ENCODE results near the gene PEX5L. TPM values are rescaled to one million over a fixed set of nuclear protein-coding genes. Genes with fewer than 3 reads are reported as not detected.
A peak's percentile ranks its signal among the peaks of the same experiment; 100 is the strongest.

PEX5L gene
- polyA plus RNA-seq, 2 of the 4 experiments (the other 2 are of a cell fraction) = 0.06 to 0.08 TPM

DNA sequence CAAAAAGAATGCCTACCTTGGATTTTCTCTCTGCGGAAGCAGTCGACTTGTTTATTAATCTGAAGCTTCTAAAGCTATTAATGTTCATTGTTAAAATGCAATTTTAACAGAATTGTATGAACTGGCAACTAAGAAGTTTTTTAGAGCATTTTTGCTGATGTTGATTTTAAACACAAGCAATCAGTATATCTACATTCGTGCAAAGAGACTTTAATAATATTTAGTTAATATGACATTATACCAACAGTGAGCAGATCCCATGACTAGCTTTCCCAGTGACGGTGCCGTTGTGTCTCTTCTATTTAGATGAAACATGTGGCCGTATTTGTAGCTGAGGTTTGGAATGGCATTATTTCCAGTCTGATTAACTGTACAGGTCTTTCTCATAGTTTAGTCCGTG lies 88.0 kb downstream of the PEX5L start (continued):
- TF ChIP-seq NFE2L2 (conservative IDR thresholded peaks at IDR 0.05; ENCODE audit: low read length) (no peak), HDAC2 (IDR thresholded peaks at IDR 0.05) (no peak), POLR2AphosphoS2 (conservative IDR thresholded peaks at IDR 0.05; ENCODE audit: low read length) (no peak), TP53 (CRISPR knock-in tag; IDR thresholded peaks at IDR 0.05) (no peak), CEBPB (IDR thresholded peaks at IDR 0.05) (no peak), NR3C1 (IDR thresholded peaks at IDR 0.05) (no peak), HEYL (CRISPR knock-in tag; IDR thresholded peaks at IDR 0.05) (no peak)
- TF ChIP-seq, protein P1, sequence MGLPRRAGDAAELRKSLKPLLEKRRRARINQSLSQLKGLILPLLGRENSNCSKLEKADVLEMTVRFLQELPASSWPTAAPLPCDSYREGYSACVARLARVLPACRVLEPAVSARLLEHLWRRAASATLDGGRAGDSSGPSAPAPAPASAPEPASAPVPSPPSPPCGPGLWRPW (IDR thresholded peaks at IDR 0.05) = no peak
- TF ChIP-seq, protein P2, sequence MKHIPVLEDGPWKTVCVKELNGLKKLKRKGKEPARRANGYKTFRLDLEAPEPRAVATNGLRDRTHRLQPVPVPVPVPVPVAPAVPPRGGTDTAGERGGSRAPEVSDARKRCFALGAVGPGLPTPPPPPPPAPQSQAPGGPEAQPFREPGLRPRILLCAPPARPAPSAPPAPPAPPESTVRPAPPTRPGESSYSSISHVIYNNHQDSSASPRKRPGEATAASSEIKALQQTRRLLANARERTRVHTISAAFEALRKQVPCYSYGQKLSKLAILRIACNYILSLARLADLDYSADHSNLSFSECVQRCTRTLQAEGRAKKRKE (CRISPR knock-in tag; IDR thresholded peaks at IDR 0.05; ENCODE audit: low read depth) = no peak

DNA sequence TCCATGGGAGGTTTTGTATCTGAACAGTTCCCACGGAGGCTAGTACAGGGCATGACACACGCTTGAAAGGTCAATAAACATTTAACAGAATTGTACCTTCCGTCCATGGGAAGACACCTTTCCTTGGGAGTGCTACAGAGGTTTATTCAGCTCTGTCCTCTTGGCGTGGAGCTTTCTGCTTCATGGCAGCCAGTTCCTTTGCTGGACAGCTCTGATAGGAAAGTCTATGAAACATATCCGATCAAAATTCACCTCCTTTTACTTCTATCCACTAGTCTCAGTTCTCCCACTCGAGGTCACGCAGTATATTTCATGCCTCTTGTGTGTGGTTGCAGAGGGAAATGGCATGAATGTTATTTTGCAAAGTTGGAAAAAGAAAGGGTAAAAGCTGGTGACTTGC lies 91.2 kb downstream of the PEX5L start:
- ATAC-seq (no peak), FAIRE-seq (no peak), DNase-seq (ENCODE audit: low read depth in 1 of 2, low spot score in 1 of 2) (no peak)
- Histone ChIP-seq H3K27ac (no peak overlapping the region), H3K9me3 (no peaks in the 10 kb centered on the region), H3K4me3 (no peak overlapping the region), H3K4me1 (no peaks in the 10 kb centered on the region), H3K4me2 (no peak overlapping the region)
- POLR2A ChIA-PET = no interaction called here
- CTCF ChIA-PET = interaction anchor here (0.6 to 1.5 kb wide), 2 partner anchors 12 to 21 kb away, joined by 3 read pairs; no protein-coding TSS in a partner anchor
- TF ChIP-seq RAD21 (conservative IDR thresholded peaks at IDR 0.05 in 1 of 2, IDR thresholded peaks at IDR 0.05 in 1 of 2) (no peak), EP300 (IDR thresholded peaks at IDR 0.05) (no peak), TP53 (CRISPR knock-in tag; IDR thresholded peaks at IDR 0.05) (no peak), JUNB (IDR thresholded peaks at IDR 0.05) (no peak), HOXB13 (CRISPR knock-in tag; IDR thresholded peaks at IDR 0.05; ENCODE audit: low read depth) (no peak), POLR2A (IDR thresholded peaks at IDR 0.05; ENCODE audit: low read length) (no peak), ZSCAN20 (CRISPR knock-in tag; IDR thresholded peaks at IDR 0.05) (no peak), E2F6 (IDR thresholded peaks at IDR 0.05; ENCODE audit: borderline replicate concordance, low read depth) (no peak), ZFP36 (IDR thresholded peaks at IDR 0.05; ENCODE audit: borderline replicate concordance, partially characterized antibody) (no peak), MAFK (IDR thresholded peaks at IDR 0.05; ENCODE audit: partially characterized antibody) (no peak)
- TF ChIP-seq, protein P1 (IDR thresholded peaks at IDR 0.05) = no peak
- 33% methylated on average over 7 of the region's 7 CpGs for WGBS (ENCODE audit: missing lambda C conversion rate)

- ChIA-PET POLR2A (no interaction called here), CTCF (no interaction called here)
- no peak overlapping the region for H3K27ac ChIP-seq
- H3K9me3 ChIP-seq = no peaks in the 10 kb centered on the region
- H3K4me3 ChIP-seq = no peak overlapping the region
- WGBS (ENCODE audit: missing lambda C conversion rate) = 56% methylated on average over 6 of the region's 6 CpGs
- no peak for FAIRE-seq
- H3K4me2 ChIP-seq = no peak overlapping the region
- no peak for DNase-seq (ENCODE audit: low read depth in 1 of 2, low spot score in 1 of 2)
- no peaks in the 10 kb centered on the region for H3K4me1 ChIP-seq
- 0 out of 6 replicates have a peak, but pooled peaks of 1 of the 2 experiments have one; percentile 38 for ATAC-seq
- no peak for TF ChIP-seq POLR2AphosphoS2 (conservative IDR thresholded peaks at IDR 0.05; ENCODE audit: low read length)
- TF ChIP-seq CHD2 (IDR thresholded peaks at IDR 0.05; ENCODE audit: low read length, partially characterized antibody) = no peak
- no peak for TF ChIP-seq HMGXB4 (CRISPR knock-in tag; IDR thresholded peaks at IDR 0.05; ENCODE audit: borderline replicate concordance)
- no peak for TF ChIP-seq ZC3H11A (IDR thresholded peaks at IDR 0.05)
- TF ChIP-seq NFE2L2 (conservative IDR thresholded peaks at IDR 0.05; ENCODE audit: low read length) = no peak
- TF ChIP-seq ZSCAN20 (CRISPR knock-in tag; IDR thresholded peaks at IDR 0.05) = no peak
- TF ChIP-seq E2F6 (IDR thresholded peaks at IDR 0.05; ENCODE audit: borderline replicate concordance, low read depth) = no peak
- TF ChIP-seq FOSL2 (IDR thresholded peaks at IDR 0.05) = no peak
- no peak for TF ChIP-seq FOSL2 (CRISPR knock-in tag; IDR thresholded peaks at IDR 0.05)
- TF ChIP-seq, protein P3, sequence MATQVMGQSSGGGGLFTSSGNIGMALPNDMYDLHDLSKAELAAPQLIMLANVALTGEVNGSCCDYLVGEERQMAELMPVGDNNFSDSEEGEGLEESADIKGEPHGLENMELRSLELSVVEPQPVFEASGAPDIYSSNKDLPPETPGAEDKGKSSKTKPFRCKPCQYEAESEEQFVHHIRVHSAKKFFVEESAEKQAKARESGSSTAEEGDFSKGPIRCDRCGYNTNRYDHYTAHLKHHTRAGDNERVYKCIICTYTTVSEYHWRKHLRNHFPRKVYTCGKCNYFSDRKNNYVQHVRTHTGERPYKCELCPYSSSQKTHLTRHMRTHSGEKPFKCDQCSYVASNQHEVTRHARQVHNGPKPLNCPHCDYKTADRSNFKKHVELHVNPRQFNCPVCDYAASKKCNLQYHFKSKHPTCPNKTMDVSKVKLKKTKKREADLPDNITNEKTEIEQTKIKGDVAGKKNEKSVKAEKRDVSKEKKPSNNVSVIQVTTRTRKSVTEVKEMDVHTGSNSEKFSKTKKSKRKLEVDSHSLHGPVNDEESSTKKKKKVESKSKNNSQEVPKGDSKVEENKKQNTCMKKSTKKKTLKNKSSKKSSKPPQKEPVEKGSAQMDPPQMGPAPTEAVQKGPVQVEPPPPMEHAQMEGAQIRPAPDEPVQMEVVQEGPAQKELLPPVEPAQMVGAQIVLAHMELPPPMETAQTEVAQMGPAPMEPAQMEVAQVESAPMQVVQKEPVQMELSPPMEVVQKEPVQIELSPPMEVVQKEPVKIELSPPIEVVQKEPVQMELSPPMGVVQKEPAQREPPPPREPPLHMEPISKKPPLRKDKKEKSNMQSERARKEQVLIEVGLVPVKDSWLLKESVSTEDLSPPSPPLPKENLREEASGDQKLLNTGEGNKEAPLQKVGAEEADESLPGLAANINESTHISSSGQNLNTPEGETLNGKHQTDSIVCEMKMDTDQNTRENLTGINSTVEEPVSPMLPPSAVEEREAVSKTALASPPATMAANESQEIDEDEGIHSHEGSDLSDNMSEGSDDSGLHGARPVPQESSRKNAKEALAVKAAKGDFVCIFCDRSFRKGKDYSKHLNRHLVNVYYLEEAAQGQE (IDR thresholded peaks at IDR 0.05) = no peak
- TF ChIP-seq GATA3 (IDR thresholded peaks at IDR 0.05; ENCODE audit: borderline replicate concordance) = no peak
- no peak for TF ChIP-seq EHF (CRISPR knock-in tag; IDR thresholded peaks at IDR 0.05)
- TF ChIP-seq HOXB5 (CRISPR knock-in tag; IDR thresholded peaks at IDR 0.05) = no peak
- TF ChIP-seq NR3C1 (IDR thresholded peaks at IDR 0.05) = no peak
- no peak for TF ChIP-seq CEBPB (IDR thresholded peaks at IDR 0.05)
Observed at GRCh38 chr3:179943117-179943880, 93.4 kb downstream of the PEX5L start.

Data from A549 (cell line).